Astrocyte (in vitro differentiated cells and primary cell): ENCODE measurements around the gene ROBO2.

Experiments
- EZH2 ChIP-seq: IDR thresholded peaks from 2 replicates; pipeline ENCODE4 v1.6.1; 2012; ENCODE audit warnings: mild to moderate bottlenecking, low read length, inconsistent platforms; ENCODE audit not compliant: insufficient read depth
- TF ChIP-seq, protein P1 (sequence below): IDR thresholded peaks from 2 replicates; pipeline ENCODE4 v1.5.1; 2011; ENCODE audit warnings: low read depth, mild to moderate bottlenecking, inconsistent platforms, low read length, moderate library complexity; ENCODE audit not compliant: insufficient read depth

DNA sequence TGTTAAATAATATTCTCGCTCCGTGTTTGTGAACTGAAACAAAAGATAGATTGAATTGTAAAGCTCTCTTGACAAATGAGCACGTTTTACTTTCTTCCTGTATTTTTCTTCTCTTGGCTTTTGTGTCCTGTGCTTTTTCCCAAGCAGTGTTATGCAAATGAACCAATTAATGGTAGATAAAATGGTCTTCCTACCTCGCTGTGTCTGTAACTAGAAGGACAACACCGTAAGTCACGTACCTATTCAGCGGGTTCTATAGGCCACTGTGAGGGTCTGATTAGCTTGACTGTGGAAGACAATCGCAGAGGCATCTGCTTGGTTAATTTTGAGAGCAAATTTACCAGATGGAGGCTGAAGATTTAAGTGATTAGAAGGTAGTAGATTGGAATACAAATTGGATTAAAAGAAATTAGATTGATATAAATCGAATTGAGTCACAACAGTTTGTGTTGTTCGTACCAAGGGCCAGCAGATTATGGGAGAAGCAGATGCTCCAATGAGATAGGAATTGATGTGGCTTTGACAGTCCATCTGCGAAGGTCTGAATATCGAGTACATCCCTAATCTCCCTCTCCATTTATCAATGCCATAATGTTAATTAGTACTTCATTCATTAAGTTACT, 40.2 kb downstream of the ROBO2 start:
- TF ChIP-seq, protein P1, sequence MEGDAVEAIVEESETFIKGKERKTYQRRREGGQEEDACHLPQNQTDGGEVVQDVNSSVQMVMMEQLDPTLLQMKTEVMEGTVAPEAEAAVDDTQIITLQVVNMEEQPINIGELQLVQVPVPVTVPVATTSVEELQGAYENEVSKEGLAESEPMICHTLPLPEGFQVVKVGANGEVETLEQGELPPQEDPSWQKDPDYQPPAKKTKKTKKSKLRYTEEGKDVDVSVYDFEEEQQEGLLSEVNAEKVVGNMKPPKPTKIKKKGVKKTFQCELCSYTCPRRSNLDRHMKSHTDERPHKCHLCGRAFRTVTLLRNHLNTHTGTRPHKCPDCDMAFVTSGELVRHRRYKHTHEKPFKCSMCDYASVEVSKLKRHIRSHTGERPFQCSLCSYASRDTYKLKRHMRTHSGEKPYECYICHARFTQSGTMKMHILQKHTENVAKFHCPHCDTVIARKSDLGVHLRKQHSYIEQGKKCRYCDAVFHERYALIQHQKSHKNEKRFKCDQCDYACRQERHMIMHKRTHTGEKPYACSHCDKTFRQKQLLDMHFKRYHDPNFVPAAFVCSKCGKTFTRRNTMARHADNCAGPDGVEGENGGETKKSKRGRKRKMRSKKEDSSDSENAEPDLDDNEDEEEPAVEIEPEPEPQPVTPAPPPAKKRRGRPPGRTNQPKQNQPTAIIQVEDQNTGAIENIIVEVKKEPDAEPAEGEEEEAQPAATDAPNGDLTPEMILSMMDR = no peak
- TF ChIP-seq EZH2 = no peak
